GM18909 (cell line): ENCODE measurements around the gene LONRF2.

Source experiments
- ATAC-seq: cut with Tn5 transposase; IDR thresholded peaks from one replicate; pipeline ENCODE4 v1.9.1; 2021; ENCODE audit warnings: mild to moderate bottlenecking; ENCODE audit not compliant: unreplicated experiment, poor library complexity

LONRF2 gene

GRCh38 chr2:100277540-100278207 lies 44.6 kb downstream of the LONRF2 start:
- ATAC-seq = no peak

GRCh38 chr2:100276716-100277115 lies 45.6 kb downstream of the LONRF2 start:
- ATAC-seq = no peak

GRCh38 chr2:100275200-100275589 lies 47.1 kb downstream of the LONRF2 start:
- ATAC-seq = no peak

GRCh38 chr2:100274566-100275199 lies 47.6 kb downstream of the LONRF2 start:
- ATAC-seq = no peak

DNA sequence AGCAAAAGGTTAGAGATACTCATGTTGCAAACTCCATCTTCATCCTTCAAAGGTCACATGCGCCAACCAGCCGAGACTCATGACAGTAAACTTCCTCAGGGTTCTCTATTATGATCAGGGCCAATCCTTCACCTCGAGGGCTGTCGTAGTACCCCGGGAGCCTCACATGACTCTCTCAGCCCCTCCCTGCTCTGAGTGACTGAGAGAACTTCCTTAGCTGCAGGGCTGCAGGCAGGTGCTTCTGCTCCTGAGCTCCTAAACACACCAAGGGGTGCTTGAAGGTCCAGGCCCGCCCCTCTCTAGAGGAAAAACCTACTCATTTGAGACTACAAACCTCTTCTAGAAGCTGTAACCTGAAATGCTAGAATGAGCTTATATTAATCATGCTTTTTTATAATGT lies 48.2 kb downstream of the LONRF2 start:
- no peak for ATAC-seq

GRCh38 chr2:100273387-100273786 lies 48.9 kb downstream of the LONRF2 start:
- no peak for ATAC-seq

- ATAC-seq = no peak
Measured at GRCh38 chr2:100272841-100273329, 49.4 kb downstream of the LONRF2 start.

GRCh38 chr2:100271210-100271609 lies 51.1 kb downstream of the LONRF2 start:
- ATAC-seq = no peak

DNA sequence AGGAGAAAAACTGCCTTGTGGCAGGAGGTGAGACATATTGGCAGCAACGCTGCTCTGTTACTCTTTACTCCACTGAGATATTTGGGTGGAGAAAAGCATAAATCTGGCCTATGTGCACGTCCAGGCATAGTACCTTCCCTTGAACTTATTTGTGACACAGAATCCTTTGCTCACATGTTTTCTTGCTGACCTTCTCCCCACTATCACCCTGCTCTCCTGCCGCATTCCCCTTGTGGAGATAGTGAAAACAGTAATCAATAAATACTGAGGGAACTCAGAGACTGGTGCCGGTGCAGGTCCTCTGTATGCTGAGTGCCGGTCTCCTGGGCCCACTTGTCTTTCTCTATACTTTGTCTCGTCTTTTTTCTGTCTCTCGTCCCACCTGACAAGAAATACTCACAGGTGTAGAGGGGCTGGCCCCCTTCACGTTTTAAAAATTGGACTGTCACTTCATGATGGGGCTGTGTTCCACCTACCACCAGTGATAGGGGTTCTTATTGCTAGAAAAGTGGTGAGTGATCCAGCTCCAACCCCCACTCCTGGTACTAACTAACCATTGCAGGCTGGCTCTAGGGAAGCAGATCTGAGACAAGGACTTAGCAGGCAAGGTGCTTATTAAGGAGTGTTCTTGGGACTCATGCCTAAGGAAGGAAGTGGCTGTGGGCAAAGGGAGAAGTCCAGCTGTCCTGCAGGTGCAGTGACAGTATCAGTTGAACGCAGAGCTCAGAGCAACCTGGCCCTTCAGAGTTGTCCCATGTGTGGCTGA lies 51.7 kb downstream of the LONRF2 start:
- ATAC-seq = no peak

DNA sequence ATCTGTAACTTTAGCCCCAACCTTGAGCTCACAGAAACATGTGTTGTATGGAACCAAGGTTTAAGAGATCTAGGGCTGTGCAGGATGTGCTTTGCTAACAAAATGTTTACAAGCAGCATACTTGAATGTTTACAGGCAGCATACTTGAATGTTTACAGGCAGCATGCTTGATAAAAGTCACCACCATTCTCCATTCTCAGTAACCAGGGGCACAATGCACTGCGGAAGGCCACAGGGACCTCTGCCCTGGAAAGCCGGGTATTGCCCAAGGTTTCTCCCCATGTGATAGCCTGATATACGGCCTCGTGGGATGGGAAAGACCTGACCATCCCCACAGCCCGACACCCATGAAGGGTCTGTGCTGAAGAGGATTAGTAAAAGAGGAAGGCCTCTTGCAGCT lies 52.4 kb downstream of the LONRF2 start:
- no peak for ATAC-seq

DNA sequence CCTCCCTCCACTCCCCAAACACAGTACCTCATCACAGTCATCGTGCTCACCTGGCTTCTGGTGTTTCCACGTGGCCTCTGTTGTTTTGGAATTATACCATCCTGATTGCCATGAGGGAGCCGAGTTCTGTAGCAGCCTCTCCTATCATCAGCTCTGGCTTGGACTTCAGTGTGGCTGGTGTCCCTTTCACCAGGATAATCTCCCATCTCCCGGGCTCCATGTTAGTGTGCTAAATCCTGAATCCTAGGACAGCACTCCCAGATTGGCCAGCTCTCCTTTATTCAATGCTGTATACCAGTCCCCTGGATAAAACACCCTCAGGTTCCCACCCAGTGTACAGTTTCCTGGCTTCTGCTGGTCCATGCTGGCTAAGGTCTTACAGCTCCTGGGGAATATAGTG lies 53.3 kb downstream of the LONRF2 start:
- ATAC-seq = no peak

- no peak for ATAC-seq
Measured at GRCh38 chr2:100267751-100268150, 54.5 kb downstream of the LONRF2 start.

GRCh38 chr2:100266126-100266525 lies 56.2 kb downstream of the LONRF2 start:
- no peak for ATAC-seq

- no peak for ATAC-seq
Measured at GRCh38 chr2:100265226-100265625, 57.1 kb downstream of the LONRF2 start.

DNA sequence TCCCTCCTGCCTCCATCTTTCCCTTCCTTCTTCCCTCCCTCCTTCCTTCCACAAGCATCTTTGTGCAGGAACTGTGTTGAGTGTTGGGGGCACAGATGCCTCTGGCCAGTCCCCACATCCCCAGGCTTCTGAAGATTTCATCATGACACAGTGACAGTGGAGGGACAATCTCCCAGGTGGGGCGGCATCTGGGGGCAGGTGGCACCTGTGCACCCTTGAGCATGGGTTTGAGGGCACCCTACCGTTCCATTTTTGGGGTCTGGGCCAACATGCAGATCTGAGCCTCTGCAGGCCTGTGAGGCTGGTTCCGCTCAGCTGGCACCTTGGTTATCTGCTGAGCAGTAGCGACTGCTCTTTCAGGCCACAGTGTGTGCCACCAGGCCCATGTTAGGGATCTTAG lies 57.6 kb downstream of the LONRF2 start:
- no peak for ATAC-seq

DNA sequence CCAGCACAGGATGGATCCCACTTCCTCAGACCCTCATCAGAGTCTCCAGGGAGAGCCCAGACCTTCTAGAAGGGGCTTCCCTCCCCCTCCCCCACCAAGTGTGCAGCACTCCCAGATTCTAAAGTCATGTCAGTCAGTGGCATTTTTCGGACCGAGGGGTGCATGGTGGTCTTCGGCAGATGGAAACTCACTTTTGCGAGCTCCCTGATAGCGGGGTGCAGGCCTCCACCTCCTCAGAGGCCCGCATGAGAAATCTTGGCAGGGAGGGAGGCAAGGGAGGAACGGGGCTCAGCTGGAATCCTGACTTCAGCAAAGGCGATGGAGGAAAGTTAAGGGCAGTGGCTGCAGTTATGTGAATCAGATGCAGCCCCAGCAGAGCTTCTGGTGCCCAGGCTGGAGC lies 58.2 kb downstream of the LONRF2 start:
- no peak for ATAC-seq

GRCh38 chr2:100262555-100263320 lies 59.6 kb downstream of the LONRF2 start:
- ATAC-seq = no peak

- ATAC-seq = no peak
Measured at GRCh38 chr2:100262046-100262445, 60.3 kb downstream of the LONRF2 start.

GRCh38 chr2:100260712-100261620 lies 61.3 kb downstream of the LONRF2 start:
- no peak for ATAC-seq

DNA sequence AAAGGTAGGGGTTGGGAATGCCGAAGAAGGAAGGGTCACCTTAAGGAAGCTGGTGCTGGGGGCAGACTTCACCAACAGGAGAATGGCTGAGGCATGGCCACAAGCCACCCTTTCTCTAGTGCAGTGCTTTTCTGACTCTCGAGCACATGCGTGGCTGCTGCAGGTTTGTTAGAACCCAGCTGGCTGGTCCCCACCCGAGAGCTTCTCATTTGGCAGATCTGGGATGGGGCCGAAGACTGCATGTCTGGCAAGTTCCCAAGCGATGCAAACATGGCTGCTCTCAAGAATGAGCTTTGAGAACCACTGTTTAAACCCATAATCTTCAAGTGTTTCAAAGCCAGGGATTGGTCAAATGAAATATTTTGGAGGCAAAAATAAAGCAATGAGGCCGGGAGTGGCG lies 63.2 kb downstream of the LONRF2 start:
- no peak for ATAC-seq
